ENCODE results near the gene PRM2.

Gene PRM2

DNA sequence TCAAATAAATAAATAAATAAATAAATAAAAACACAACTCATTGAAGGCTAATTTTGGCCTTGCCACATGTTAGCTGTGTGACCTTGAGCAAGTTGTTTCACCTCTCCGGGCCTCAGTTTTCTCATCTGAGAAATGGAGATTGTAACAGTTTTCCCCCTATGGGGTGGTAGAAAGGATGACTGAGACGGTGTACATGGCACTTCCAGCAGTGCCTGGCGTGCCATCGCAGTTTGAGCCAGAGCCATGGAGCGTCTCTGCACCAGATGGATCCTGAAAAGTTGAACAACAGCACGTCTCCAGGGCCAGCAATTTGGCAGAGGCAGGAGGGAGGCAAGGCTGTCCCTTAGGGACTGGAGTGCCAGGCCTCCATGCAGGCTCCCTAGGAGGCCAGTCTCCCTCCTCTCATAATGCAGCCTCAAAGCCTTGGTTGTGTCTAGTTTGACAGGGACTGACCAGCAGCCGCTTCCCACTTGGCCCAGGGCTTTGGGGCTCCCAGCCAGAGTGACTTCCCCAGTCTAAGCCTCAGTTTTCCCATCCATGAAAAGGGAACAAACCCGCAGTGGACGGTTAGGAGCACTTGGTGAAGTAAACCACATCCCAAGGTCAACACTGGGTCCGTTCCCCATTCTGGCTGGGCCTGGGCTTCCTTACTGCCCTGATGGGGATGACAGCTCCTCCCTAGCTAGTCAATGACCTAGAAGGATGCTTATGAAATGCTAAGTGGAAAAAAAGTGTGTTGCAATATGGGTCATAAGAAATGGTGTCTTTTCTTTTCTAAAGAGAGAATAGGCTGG, 39.6 kb downstream of the PRM2 start:
- POLR2A ChIA-PET, result interaction anchor here (0.6 to 1.2 kb wide), 2 partner anchors 19 to 110 kb away, joined by 4 read pairs; partner anchors contain the start of gene SOCS1
- CTCF ChIA-PET, result interaction anchor here (1.1 to 2.0 kb wide), 2 partner anchors 19 to 110 kb away, joined by 3 to 7 read pairs; partner anchors contain the start of gene SOCS1
- DNase-seq, result no peak
- Histone ChIP-seq H3K36me3 (ENCODE audit: control insufficient read depth in 4 of 4, insufficient read depth in 4 of 4, low read length in 3 of 4) (no peaks in the 10 kb centered on the region), H3K4me1 (ENCODE audit: control extremely low read depth in 1 of 4, control insufficient read depth in 4 of 4, insufficient read depth in 4 of 4, low read length in 3 of 4) (peaks cover 7 to 80% (median 48%) of the 10 kb centered on the region in 4 experiments), H3K4me3 (ENCODE audit: control insufficient read depth in 1 of 7, extremely low read depth in 1 of 7, insufficient read depth in 4 of 7, low read depth in 2 of 7, low read length in 6 of 7) (no peak overlapping the region), H3K9me3 (ENCODE audit: control extremely low read depth in 1 of 5, control insufficient read depth in 4 of 5, insufficient read depth in 2 of 5, low read depth in 1 of 5, low read length in 4 of 5) (no peaks in the 10 kb centered on the region), H3K27me3 (replicated peaks in 2 of 5; ENCODE audit: control insufficient read depth in 4 of 5, insufficient read depth in 5 of 5, low read length in 4 of 5) (no peaks in the 10 kb centered on the region), H3K27ac (ENCODE audit: insufficient read depth in 1 of 2, low read depth in 1 of 2, low read length in 2 of 2, poor library complexity in 1 of 2, severe bottlenecking in 2 of 2) (no peak overlapping the region)
- 78% methylated on average over 10 of the region's 10 CpGs for WGBS (ENCODE audit: insufficient coverage)

DNA sequence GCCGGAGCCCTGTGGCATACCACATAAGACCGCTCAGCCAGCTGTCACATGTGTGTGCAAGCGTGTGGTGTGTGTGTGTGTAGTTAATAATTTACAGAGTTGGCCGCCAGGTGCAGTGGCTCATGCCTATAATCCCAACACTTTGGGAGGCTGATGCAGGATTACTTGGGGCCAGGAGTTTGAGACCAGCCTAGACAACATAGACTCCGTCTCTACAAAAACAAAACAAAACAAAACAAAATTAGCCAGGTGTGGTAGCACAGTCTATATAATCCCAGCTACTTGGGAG, 40.6 kb downstream of the PRM2 start:
- ChIA-PET POLR2A (interaction anchor here (0.7 to 1.2 kb wide), 2 partner anchors 20 to 123 kb away, joined by 4 to 6 read pairs; partner anchors contain the start of gene SOCS1), CTCF (interaction anchor here (1.1 to 2.0 kb wide), 3 partner anchors 20 to 109 kb away, joined by 3 to 7 read pairs (median 3); partner anchors contain the start of gene SOCS1)

DNA sequence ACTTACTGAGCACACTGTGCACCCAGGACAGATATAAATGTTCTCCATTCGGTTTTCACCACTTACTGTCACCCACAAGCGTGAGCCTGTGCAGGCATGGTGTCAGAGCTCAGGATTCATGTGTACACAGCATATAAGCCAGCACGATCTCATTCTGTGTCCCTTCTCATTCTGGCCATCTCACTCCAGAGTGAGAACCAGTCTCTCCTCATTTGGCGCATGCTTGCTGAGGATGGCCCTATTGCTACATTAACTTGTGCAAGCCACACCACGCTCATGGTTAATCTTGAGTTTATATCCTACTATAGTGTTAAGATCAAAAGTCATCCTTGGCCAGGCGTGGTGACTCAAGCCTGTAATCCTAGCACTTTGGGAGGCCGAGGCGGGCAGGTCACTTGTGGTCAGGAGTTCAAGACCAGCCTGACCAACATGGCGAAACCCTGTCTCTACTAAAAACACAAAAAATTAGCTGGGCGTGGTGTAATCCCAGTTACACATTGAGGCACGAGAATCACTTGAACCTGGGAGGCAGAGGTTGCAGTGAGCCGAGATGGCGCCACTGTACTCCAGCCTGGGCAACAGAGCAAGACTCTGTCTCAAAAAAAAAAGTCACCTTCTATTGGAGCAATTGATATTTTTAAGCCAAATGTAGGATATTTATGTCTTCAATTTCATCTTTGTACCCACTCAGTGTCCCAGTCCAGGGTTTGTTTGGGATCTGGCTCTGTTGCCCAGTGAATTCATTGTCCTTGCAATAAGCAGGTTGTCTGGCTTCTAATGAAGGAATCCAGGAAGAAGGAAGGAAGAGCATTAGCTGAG, 41.2 kb downstream of the PRM2 start:
- 98% methylated on average over 11 of the region's 13 CpGs for WGBS (ENCODE audit: insufficient coverage)
- Histone ChIP-seq H3K9me3 (ENCODE audit: control extremely low read depth in 1 of 5, control insufficient read depth in 4 of 5, insufficient read depth in 2 of 5, low read depth in 1 of 5, low read length in 4 of 5) (no peaks in the 10 kb centered on the region), H3K4me1 (ENCODE audit: control extremely low read depth in 1 of 4, control insufficient read depth in 4 of 4, insufficient read depth in 4 of 4, low read length in 3 of 4) (peaks cover 4 to 77% (median 43%) of the 10 kb centered on the region in 4 experiments), H3K4me3 (ENCODE audit: control insufficient read depth in 1 of 7, extremely low read depth in 1 of 7, insufficient read depth in 4 of 7, low read depth in 2 of 7, low read length in 6 of 7) (no peak overlapping the region), H3K27me3 (replicated peaks in 2 of 5; ENCODE audit: control insufficient read depth in 4 of 5, insufficient read depth in 5 of 5, low read length in 4 of 5) (no peaks in the 10 kb centered on the region), H3K27ac (ENCODE audit: insufficient read depth in 1 of 2, low read depth in 1 of 2, low read length in 2 of 2, poor library complexity in 1 of 2, severe bottlenecking in 2 of 2) (no peak overlapping the region), H3K36me3 (ENCODE audit: control insufficient read depth in 4 of 4, insufficient read depth in 4 of 4, low read length in 3 of 4) (no peaks in the 10 kb centered on the region)
- CTCF ChIA-PET, result interaction anchor here (0.8 to 2.0 kb wide), 5 partner anchors 20 to 123 kb away, joined by 3 to 7 read pairs (median 3); partner anchors contain the start of gene SOCS1
- POLR2A ChIA-PET, result interaction anchor here (0.7 to 1.2 kb wide), 2 partner anchors 21 to 123 kb away, joined by 4 to 6 read pairs; partner anchors contain the start of gene SOCS1
- DNase-seq, result no peak

More for the DNA sequence above, 40.6 kb downstream of the PRM2 start:
- H3K27me3 ChIP-seq (replicated peaks in 2 of 5; ENCODE audit: control insufficient read depth in 4 of 5, insufficient read depth in 5 of 5, low read length in 4 of 5), result no peaks in the 10 kb centered on the region
- no CpG with 5 or more reads among the region's 5 CpGs for WGBS (ENCODE audit: insufficient coverage)
- peaks cover 6 to 80% (median 48%) of the 10 kb centered on the region in 4 experiments for H3K4me1 ChIP-seq (ENCODE audit: control extremely low read depth in 1 of 4, control insufficient read depth in 4 of 4, insufficient read depth in 4 of 4, low read length in 3 of 4)
- no peaks in the 10 kb centered on the region for H3K9me3 ChIP-seq (ENCODE audit: control extremely low read depth in 1 of 5, control insufficient read depth in 4 of 5, insufficient read depth in 2 of 5, low read depth in 1 of 5, low read length in 4 of 5)
- no peak overlapping the region for H3K27ac ChIP-seq (ENCODE audit: insufficient read depth in 1 of 2, low read depth in 1 of 2, low read length in 2 of 2, poor library complexity in 1 of 2, severe bottlenecking in 2 of 2)
- DNase-seq, result peak in 2 of 3 donors; percentile 67 to 72
- H3K4me3 ChIP-seq (ENCODE audit: control insufficient read depth in 1 of 7, extremely low read depth in 1 of 7, insufficient read depth in 4 of 7, low read depth in 2 of 7, low read length in 6 of 7), result no peak overlapping the region
- no peaks in the 10 kb centered on the region for H3K36me3 ChIP-seq (ENCODE audit: control insufficient read depth in 4 of 4, insufficient read depth in 4 of 4, low read length in 3 of 4)

DNA sequence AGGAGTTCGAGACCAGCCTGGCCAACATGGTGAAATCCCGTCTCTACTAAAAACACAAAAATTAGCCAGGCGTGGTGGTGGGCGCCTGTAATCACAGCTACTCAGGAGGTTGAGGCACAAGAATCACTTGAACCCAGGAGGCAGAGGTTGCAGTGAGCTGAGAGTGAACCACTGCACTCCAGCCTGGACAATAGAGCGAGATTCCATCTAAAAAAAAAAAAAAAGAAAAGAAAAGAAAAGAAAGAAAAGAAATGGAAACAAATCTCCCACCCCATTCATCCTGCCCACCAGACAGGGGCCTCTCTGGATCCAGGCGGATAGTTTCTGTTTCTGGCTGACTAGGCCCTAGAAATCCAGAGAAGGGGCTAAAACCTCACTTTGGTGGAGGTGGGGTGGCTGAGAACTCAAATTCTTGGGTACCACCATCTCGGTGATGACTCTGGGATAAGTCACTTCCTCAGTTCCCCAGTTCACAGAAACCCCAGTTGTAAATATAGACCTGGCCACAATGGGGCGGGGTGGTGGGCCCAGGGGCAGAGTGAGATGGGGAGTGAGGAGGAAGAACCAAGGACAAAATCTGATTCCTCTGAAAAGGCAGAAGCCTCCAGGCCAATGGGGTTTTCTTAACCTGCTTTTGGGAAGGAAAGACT, 42.4 kb downstream of the PRM2 start:
- POLR2A ChIA-PET, result interaction anchor here (1.5 kb wide), 1 partner anchor 22 kb away, joined by 8 read pairs; the partner anchor contains the start of gene SOCS1
- Histone ChIP-seq H3K27ac (ENCODE audit: insufficient read depth in 1 of 2, low read depth in 1 of 2, low read length in 2 of 2, poor library complexity in 1 of 2, severe bottlenecking in 2 of 2) (peak overlapping the region in 1 of 2 experiments; percentile 77), H3K4me1 (ENCODE audit: control extremely low read depth in 1 of 4, control insufficient read depth in 4 of 4, insufficient read depth in 4 of 4, low read length in 3 of 4) (peaks cover 4 to 81% (median 43%) of the 10 kb centered on the region in 4 experiments)

DNA sequence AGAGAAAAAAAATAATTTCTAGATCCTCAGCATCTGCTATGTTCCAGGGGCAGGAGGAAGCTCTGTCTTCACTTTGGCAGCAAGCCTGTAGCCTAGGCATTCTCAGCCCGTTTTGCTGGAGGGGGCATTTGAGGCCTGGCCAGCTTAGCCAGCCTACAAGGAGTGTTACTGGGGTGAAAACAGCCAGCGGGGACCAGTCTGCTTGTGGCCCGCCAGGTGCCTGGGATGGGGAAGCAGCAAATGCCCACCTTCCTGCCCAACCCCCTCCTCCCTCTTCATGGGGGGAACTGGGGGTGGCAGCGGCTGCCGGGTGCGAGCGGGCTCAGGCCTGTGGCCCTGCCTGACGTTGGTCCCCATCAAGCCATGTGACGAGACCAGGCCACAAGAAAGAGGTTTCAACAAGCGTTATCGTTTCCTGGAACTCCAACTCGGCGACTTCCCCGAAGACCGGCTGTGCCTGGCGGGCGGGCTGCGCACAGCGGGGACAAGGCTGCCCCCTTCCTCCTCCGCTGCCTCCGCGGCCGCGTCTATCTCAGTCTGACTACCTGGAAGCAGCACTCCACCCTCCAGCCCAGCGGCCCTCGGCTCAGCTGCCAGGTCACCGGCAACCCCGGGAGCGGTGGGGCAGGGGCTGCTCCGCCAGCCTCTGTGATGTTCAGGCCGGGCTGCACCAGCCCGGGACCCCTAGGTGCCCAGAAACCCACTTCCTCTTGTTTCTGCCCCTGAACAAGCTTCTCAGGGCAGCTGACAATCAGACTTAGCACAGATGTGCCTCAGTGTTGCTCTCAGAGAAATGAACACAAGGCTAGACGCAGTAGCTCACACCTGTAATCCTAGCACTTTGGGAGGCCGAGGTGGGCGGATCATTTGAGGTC, 43.2 kb downstream of the PRM2 start:
- WGBS (ENCODE audit: insufficient coverage), result 3% methylated on average over 31 of the region's 35 CpGs
- Histone ChIP-seq H3K4me3 (ENCODE audit: control insufficient read depth in 1 of 7, extremely low read depth in 1 of 7, insufficient read depth in 4 of 7, low read depth in 2 of 7, low read length in 6 of 7) (peak overlapping the region in 3 of 7 experiments; percentile 26 to 57 (median 29)), H3K4me1 (ENCODE audit: control extremely low read depth in 1 of 4, control insufficient read depth in 4 of 4, insufficient read depth in 4 of 4, low read length in 3 of 4) (peaks cover 4 to 79% (median 43%) of the 10 kb centered on the region in 4 experiments), H3K27me3 (replicated peaks in 2 of 5; ENCODE audit: control insufficient read depth in 4 of 5, insufficient read depth in 5 of 5, low read length in 4 of 5) (no peaks in the 10 kb centered on the region), H3K27ac (ENCODE audit: insufficient read depth in 1 of 2, low read depth in 1 of 2, low read length in 2 of 2, poor library complexity in 1 of 2, severe bottlenecking in 2 of 2) (peak overlapping the region in 1 of 2 experiments; percentile 77), H3K36me3 (ENCODE audit: control insufficient read depth in 4 of 4, insufficient read depth in 4 of 4, low read length in 3 of 4) (no peaks in the 10 kb centered on the region), H3K9me3 (ENCODE audit: control extremely low read depth in 1 of 5, control insufficient read depth in 4 of 5, insufficient read depth in 2 of 5, low read depth in 1 of 5, low read length in 4 of 5) (no peaks in the 10 kb centered on the region)
- CTCF ChIA-PET, result interaction anchor here (1.0 to 1.7 kb wide), 3 partner anchors 19 to 125 kb away, joined by 3 to 5 read pairs (median 3); no protein-coding TSS in a partner anchor
- POLR2A ChIA-PET, result interaction anchor here (1.0 to 1.5 kb wide), 2 partner anchors 9 to 22 kb away, joined by 3 to 8 read pairs; partner anchors contain the start of gene SOCS1
- peak; percentile 83 to 92 (median 88) for DNase-seq

More for the DNA sequence above, 42.4 kb downstream of the PRM2 start:
- H3K4me3 ChIP-seq (ENCODE audit: control insufficient read depth in 1 of 7, extremely low read depth in 1 of 7, insufficient read depth in 4 of 7, low read depth in 2 of 7, low read length in 6 of 7), result peak overlapping the region in 1 of 7 experiments; percentile 1
- H3K9me3 ChIP-seq (ENCODE audit: control extremely low read depth in 1 of 5, control insufficient read depth in 4 of 5, insufficient read depth in 2 of 5, low read depth in 1 of 5, low read length in 4 of 5), result no peaks in the 10 kb centered on the region
- H3K27me3 ChIP-seq (replicated peaks in 2 of 5; ENCODE audit: control insufficient read depth in 4 of 5, insufficient read depth in 5 of 5, low read length in 4 of 5), result no peaks in the 10 kb centered on the region
- CTCF ChIA-PET, result interaction anchor here (0.8 to 1.7 kb wide), 3 partner anchors 19 to 124 kb away, joined by 3 to 5 read pairs (median 3); no protein-coding TSS in a partner anchor
- no peaks in the 10 kb centered on the region for H3K36me3 ChIP-seq (ENCODE audit: control insufficient read depth in 4 of 4, insufficient read depth in 4 of 4, low read length in 3 of 4)
- DNase-seq, result peak in 2 of 3 donors; percentile 65 to 71
- no CpG with 5 or more reads among the region's 8 CpGs for WGBS (ENCODE audit: insufficient coverage)
